DND-41 (cell line): ENCODE results near the gene KCTD14.

Experiments used
- ATAC-seq: fragments of 200-7000 bp; cut with Tn5 transposase; 3 replicates; pipeline ENCODE4 v1.9.1; 2021; ENCODE audit warnings: low read depth; ENCODE audit not compliant: insufficient read depth
- DNase-seq: peaks from one replicate; pipeline ENCODE4 v3.0.0-alpha.2; 2020
- H2AFZ ChIP-seq: 2 replicates; pipeline ENCODE4 v1.6.0; 2012; ENCODE audit warnings: low read depth, low read length
- H3K27ac ChIP-seq: 2 replicates; pipeline ENCODE4 v1.5.1; 2012; ENCODE audit warnings: low read length, inconsistent platforms
- H3K27me3 ChIP-seq: fragments of 200-600 bp; sonication (generic); 2 replicates; pipeline ENCODE4 v1.6.0; 2012; ENCODE audit warnings: low read length, mild to moderate bottlenecking, inconsistent platforms; ENCODE audit not compliant: insufficient read depth, poor library complexity
- H3K36me3 ChIP-seq: 2 replicates; pipeline ENCODE4 v1.5.1; 2012; ENCODE audit warnings: low read length, inconsistent platforms; ENCODE audit not compliant: insufficient read depth
- H3K4me1 ChIP-seq: 2 replicates; pipeline ENCODE4 v1.5.1; 2012; ENCODE audit warnings: mild to moderate bottlenecking, low read length; ENCODE audit not compliant: insufficient read depth
- H3K4me2 ChIP-seq: 2 replicates; pipeline ENCODE4 v1.6.0; 2012; ENCODE audit warnings: mild to moderate bottlenecking, moderate library complexity, low read length, inconsistent platforms; ENCODE audit not compliant: insufficient read depth
- H3K4me3 ChIP-seq, 2 experiments: fragments of 200-600 bp in 1 of 2; shearing (Covaris generic) in 1 of 2; 2 replicates each; pipeline ENCODE4 v1.5.1; 2012 to 2016; ENCODE audit warnings: inconsistent platforms in 2 of 2, low read length in 2 of 2, mild to moderate bottlenecking in 2 of 2, low read depth in 1 of 2, moderate library complexity in 1 of 2
- H3K79me2 ChIP-seq: 2 replicates; pipeline ENCODE4 v1.6.0; 2012; ENCODE audit warnings: low read length, inconsistent platforms; ENCODE audit not compliant: insufficient read depth
- H3K9ac ChIP-seq: 2 replicates; pipeline ENCODE4 v1.6.0; 2012; ENCODE audit warnings: low read depth, mild to moderate bottlenecking, inconsistent platforms, low read length, moderate library complexity
- H3K9me3 ChIP-seq: 2 replicates; pipeline ENCODE4 v1.5.1; 2012; ENCODE audit warnings: low read length, moderate library complexity, mild to moderate bottlenecking, inconsistent platforms; ENCODE audit not compliant: insufficient read depth, severe bottlenecking
- H4K20me1 ChIP-seq: 2 replicates; pipeline ENCODE4 v1.6.0; 2012; ENCODE audit warnings: low read length; ENCODE audit not compliant: insufficient read depth
- CTCF ChIP-seq: IDR thresholded peaks from 2 replicates; pipeline ENCODE4 v1.5.1; 2012; ENCODE audit warnings: borderline replicate concordance, low read length, moderate library complexity, mild to moderate bottlenecking; ENCODE audit not compliant: poor library complexity, severe bottlenecking; ENCODE audit errors: extremely low read depth
- EZH2 ChIP-seq: IDR thresholded peaks from 3 replicates; pipeline ENCODE4 v1.6.1; 2012; ENCODE audit warnings: borderline replicate concordance, low read depth, mild to moderate bottlenecking, moderate library complexity, low read length, inconsistent platforms; ENCODE audit not compliant: severe bottlenecking

Gene KCTD14

GRCh38 chr11:78065203-78065602 is 42.1 kb upstream of the KCTD14 start:
- no peaks in the 10 kb centered on the region for H3K4me1 ChIP-seq
- no peak for ATAC-seq
- TF ChIP-seq EZH2: no peak
- TF ChIP-seq CTCF: no peak

GRCh38 chr11:78063440-78064181 is 40.5 kb upstream of the KCTD14 start, which contains the start of gene THRSP:
TSS of gene THRSP (plus strand) at chr11:78063861. CDS start at chr11:78063882, 21 bp downstream.
- Histone ChIP-seq H3K4me3 (no peak within 1 kb of the TSS), H4K20me1 (no peaks in the 10 kb centered on the region), H3K9ac (no peak within 1 kb of the TSS), H3K4me2 (no peak within 1 kb of the TSS), H3K27me3 (no peaks in the 10 kb centered on the region), H3K4me1 (no peaks in the 10 kb centered on the region), H2AFZ (no peak within 1 kb of the TSS), H3K36me3 (peaks cover 13% of the 10 kb centered on the region; the same call in 1 of the 2 replicates), H3K79me2 (no peaks in the 10 kb centered on the region), H3K27ac (no peak within 1 kb of the TSS), H3K9me3 (no peaks in the 10 kb centered on the region)
- DNase-seq (no peak), ATAC-seq (no peak)
- TF ChIP-seq EZH2 (no peak), CTCF (no peak)

More at GRCh38 chr11:78065203-78065602, 42.1 kb upstream of the KCTD14 start:
- no peaks in the 10 kb centered on the region for H3K27me3 ChIP-seq
- no peak overlapping the region for H3K4me2 ChIP-seq
- H3K79me2 ChIP-seq: peaks cover 3% of the 10 kb centered on the region; the same call in 1 of the 2 replicates
- no peak overlapping the region for H3K27ac ChIP-seq
- H3K9ac ChIP-seq: no peak overlapping the region
- H3K9me3 ChIP-seq: no peaks in the 10 kb centered on the region
- no peak overlapping the region for H2AFZ ChIP-seq
- H4K20me1 ChIP-seq: no peaks in the 10 kb centered on the region; the same call in 1 of the 2 replicates
- H3K4me3 ChIP-seq: no peak overlapping the region
- peaks cover 28% of the 10 kb centered on the region; the same call in 1 of the 2 replicates for H3K36me3 ChIP-seq
- no peak for DNase-seq

GRCh38 chr11:78062671-78063070 is 39.6 kb upstream of the KCTD14 start:
- TF ChIP-seq EZH2 (no peak), CTCF (no peak)
- no peak overlapping the region for H3K9ac ChIP-seq
- H3K27ac ChIP-seq: no peak overlapping the region

More at GRCh38 chr11:78062671-78063070, 39.6 kb upstream of the KCTD14 start:
- Histone ChIP-seq H3K4me2 (no peak overlapping the region), H3K4me1 (no peaks in the 10 kb centered on the region), H3K79me2 (no peaks in the 10 kb centered on the region), H4K20me1 (no peaks in the 10 kb centered on the region), H3K4me3 (no peak overlapping the region), H3K9me3 (no peaks in the 10 kb centered on the region), H3K27me3 (no peaks in the 10 kb centered on the region), H2AFZ (no peak overlapping the region), H3K36me3 (peaks cover 5% of the 10 kb centered on the region; the same call in 1 of the 2 replicates)
- ATAC-seq: no peak
- DNase-seq: no peak
